ENCODE results near the gene ABCA8. TPM values are rescaled to one million over a fixed set of nuclear protein-coding genes. Genes with fewer than 3 reads are reported as not detected.
"Not testable (repeated sequence)": the region's sequence is repeated elsewhere in the genome, so short reads cannot be mapped to it uniquely, and the experiment has no call there.

Gene ABCA8
- polyA plus RNA-seq (ENCODE audit: insufficient read length in 4 of 4) = 1 to 10 TPM; 1.2 to 3.8 (median 1.4) TPM

GRCh38 chr17:68955181-68955841 lies at the start of gene ABCA8:
Gene ABCA8 (minus strand): TSS chr17:68955392. CDS start chr17:68942034, 13,358 bp downstream.
- no peak for DNase-seq (ENCODE audit: low read depth in 4 of 4, low spot score in 3 of 4)

- DNase-seq (ENCODE audit: low read depth in 4 of 4, low spot score in 3 of 4) = not testable (repeated sequence)
Observed at GRCh38 chr17:69004759-69005158, 49.6 kb upstream of the ABCA8 start.

GRCh38 chr17:68999743-69000142 lies 44.6 kb upstream of the ABCA8 start:
- DNase-seq (ENCODE audit: low read depth in 4 of 4, low spot score in 3 of 4) = not testable (repeated sequence)

DNA sequence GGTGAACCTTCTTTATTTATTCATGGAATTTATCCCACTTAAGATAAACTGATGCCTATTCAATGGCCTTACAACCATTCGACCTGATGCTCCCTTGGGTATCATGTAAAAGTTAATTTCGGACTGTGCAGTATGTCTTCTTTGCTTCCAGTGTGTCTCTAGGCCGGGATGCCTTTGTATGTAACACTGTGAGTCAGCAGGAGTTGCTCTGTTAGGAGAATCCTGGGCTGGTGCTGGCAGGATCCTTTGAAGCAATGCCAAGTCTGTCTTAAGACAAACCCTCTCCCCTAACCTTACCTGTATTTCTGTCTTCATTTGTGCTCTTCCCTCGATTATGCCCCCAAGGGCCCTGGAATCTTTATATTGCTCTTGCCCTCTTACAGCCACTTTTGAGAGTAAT lies 37.9 kb upstream of the ABCA8 start:
- DNase-seq (ENCODE audit: low read depth in 4 of 4, low spot score in 3 of 4) = no peak

- no peak for DNase-seq (ENCODE audit: low read depth in 4 of 4, low spot score in 3 of 4)
Observed at GRCh38 chr17:68987966-68988365, 32.8 kb upstream of the ABCA8 start.

DNA sequence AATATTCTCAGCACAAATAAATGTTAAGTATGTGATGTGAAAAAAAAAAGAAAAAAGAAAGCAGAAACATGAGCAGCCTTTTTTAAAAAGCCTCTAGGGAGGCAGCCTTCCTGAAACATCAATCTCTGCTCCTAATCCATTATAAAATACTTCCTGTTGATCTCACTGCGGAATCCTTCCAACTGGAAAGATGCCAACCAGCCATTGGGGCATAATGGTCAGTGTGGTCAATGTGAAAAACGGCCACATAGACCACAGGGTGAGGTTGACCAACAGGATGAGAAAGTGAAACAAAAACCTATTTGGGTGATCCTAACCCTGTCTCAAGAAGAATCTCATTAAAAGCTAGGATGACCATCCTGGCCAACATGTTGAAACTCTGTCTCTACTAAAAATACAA lies 26.1 kb upstream of the ABCA8 start:
- DNase-seq (ENCODE audit: low read depth in 4 of 4, low spot score in 3 of 4) = peak in 3 of 4 donors; percentile 22 to 41 (median 35)

GRCh38 chr17:68973098-68973846 lies 18.1 kb upstream of the ABCA8 start:
- DNase-seq (ENCODE audit: low read depth in 4 of 4, low spot score in 3 of 4) = no peak

DNA sequence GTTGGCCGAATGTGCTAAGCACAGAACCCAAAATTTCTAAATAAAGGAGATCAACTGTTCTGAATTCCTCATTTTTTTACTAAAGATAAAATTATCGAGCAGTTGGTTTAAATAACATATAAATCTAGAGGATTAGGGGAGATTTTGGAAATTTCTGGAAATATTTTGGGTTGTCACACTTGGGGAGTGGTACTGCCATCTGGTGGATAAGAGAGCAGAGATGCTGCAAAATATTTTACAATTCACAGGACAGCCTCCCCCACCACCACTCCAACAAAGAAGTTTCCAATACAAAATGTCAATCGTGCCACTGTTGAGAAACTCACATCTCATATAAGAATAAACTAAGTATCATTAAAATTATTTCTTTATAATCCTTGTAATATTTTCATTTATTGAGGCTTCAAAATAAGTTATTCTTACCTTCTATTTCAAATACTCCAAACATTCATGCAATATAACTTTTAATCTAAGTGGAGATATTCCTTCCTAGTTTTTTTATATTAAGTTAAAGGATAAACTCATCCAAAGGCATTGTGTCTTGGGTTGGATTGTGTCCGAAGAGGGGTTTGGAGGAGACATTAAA lies 17.0 kb upstream of the ABCA8 start:
- no peak for DNase-seq (ENCODE audit: low read depth in 4 of 4, low spot score in 3 of 4)

GRCh38 chr17:68969101-68969500 lies 13.9 kb upstream of the ABCA8 start:
- DNase-seq (ENCODE audit: low read depth in 4 of 4, low spot score in 3 of 4) = no peak

DNA sequence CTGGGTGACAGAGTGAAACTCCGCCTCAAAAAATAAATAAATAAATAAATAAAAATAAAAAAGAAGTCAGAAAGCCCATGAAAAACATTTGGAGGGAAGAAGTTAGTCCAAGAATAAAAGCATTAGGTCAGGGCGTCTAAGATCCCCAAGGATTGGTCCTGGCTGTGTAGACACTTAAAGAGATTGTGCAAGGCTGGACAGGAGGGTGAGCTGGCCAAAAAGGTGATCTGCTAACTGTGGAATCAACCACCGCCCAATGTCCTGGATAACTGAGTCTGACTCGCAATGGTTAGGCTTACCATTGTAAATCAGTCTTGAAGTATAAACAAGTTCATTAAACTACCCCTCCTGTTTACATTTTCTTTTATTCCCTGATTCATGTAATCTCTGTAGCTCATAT lies 8.8 kb upstream of the ABCA8 start:
- DNase-seq (ENCODE audit: low read depth in 4 of 4, low spot score in 3 of 4) = no peak

DNA sequence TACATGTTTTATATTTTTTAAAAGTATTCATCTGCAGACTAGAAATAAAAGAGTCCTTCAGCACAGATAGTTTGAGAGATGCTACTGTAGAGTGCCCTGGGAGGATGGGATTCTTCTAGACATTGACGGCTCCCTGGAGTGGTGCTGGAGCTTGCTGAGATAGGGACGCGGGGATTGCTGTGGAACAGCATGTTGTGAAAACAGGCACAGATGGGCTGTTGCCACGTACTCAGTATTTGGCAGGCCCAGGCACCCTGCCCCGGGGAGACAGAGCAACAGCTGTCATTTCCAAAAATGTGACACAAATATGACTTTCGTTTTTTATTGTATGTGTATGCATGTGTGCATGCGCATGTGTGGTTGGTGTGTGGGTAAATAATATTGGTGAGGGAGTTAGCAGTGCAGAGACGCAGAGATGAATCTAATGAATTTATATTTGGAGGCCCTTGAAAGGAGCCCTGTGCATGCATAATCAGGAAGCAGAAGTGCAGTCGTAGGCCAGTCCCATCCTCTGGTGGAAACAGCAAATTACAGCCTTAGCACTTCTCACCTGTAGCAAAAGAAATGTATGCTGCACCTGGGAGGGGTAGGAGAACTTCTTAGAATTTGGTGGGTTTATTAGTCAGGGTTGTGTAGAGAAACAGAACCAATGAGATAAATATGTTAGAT lies 6.2 kb upstream of the ABCA8 start:
- no peak for DNase-seq (ENCODE audit: low read depth in 4 of 4, low spot score in 3 of 4)

GRCh38 chr17:68959117-68959516 lies 3.9 kb upstream of the ABCA8 start:
- DNase-seq (ENCODE audit: low read depth in 4 of 4, low spot score in 3 of 4) = not testable (repeated sequence)

DNA sequence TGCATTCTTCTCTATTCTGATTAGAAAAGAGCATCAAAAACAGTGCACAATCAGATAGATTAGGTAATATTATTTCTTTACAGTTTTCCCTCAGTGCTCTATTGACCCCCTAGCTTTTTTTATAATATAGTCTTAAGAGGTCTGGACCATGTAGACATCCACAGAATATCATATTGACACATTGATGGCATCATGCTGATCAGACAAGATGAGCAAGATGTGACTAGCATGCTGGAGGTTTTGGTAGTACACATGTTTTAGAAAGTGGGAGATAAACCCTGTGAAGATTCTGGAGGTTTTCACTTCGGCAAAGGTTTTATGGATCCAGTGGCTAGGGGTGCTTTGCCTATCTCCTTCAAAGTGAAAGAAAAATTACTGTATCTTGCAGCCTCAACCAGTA lies 2.8 kb upstream of the ABCA8 start:
- no peak for DNase-seq (ENCODE audit: low read depth in 4 of 4, low spot score in 3 of 4)

GRCh38 chr17:68954146-68954896 lies 871 bp downstream of the ABCA8 start:
- DNase-seq (ENCODE audit: low read depth in 4 of 4, low spot score in 3 of 4) = no peak

- no peak for DNase-seq (ENCODE audit: low read depth in 4 of 4, low spot score in 3 of 4)
Observed at GRCh38 chr17:68953340-68953997, 1.7 kb downstream of the ABCA8 start.

- DNase-seq (ENCODE audit: low read depth in 4 of 4, low spot score in 3 of 4) = no peak
Observed at GRCh38 chr17:68950725-68951124, 4.5 kb downstream of the ABCA8 start.

GRCh38 chr17:68947868-68948267 lies 7.3 kb downstream of the ABCA8 start:
- not testable (repeated sequence) for DNase-seq (ENCODE audit: low read depth in 4 of 4, low spot score in 3 of 4)

GRCh38 chr17:68944435-68945035 lies 10.7 kb downstream of the ABCA8 start:
- DNase-seq (ENCODE audit: low read depth in 4 of 4, low spot score in 3 of 4) = no peak

GRCh38 chr17:68943812-68944182 lies 11.4 kb downstream of the ABCA8 start:
- DNase-seq (ENCODE audit: low read depth in 4 of 4, low spot score in 3 of 4) = not testable (repeated sequence)
